BLaER1 treated with 17β-estradiol and CSF1 and Interleukin-3, amounts not matched to agents 10 nM and 100 nM (cell line): Measurements from ENCODE around the gene LARGE2.

Source experiments
- H3K27ac ChIP-seq, 11 experiments: shearing (Covaris generic); formaldehyde crosslinking; 2 replicates each; pipeline ENCODE4 v1.8.1; 2022
- H3K27me3 ChIP-seq, 11 experiments: shearing (Covaris generic); formaldehyde crosslinking; 2 replicates each; pipeline ENCODE4 v1.8.1; 2022
- H3K36me3 ChIP-seq, 11 experiments: shearing (Covaris generic); formaldehyde crosslinking; 2 replicates each; pipeline ENCODE4 v1.8.1; 2022
- H3K4me1 ChIP-seq, 10 experiments: shearing (Covaris generic); formaldehyde crosslinking; 2 replicates each; pipeline ENCODE4 v1.8.1; 2022
- H3K4me2 ChIP-seq, 11 experiments: shearing (Covaris generic); formaldehyde crosslinking; 2 replicates each; pipeline ENCODE4 v1.8.1; 2022
- H3K4me3 ChIP-seq, 10 experiments: shearing (Covaris generic); formaldehyde crosslinking; 2 replicates each; pipeline ENCODE4 v1.8.1; 2022
- H3K9ac ChIP-seq, 11 experiments: shearing (Covaris generic); formaldehyde crosslinking; 2 replicates each; pipeline ENCODE4 v1.8.1; 2022
- H3K9me3 ChIP-seq, 11 experiments: shearing (Covaris generic); formaldehyde crosslinking; replicated peaks in 1 of 11; 2 replicates each; pipeline ENCODE4 v1.8.1; 2022
- H4K20me1 ChIP-seq, 11 experiments: shearing (Covaris generic); formaldehyde crosslinking; 2 replicates each; pipeline ENCODE4 v1.8.1; 2022
- Cebpa-rat ChIP-seq, 11 experiments: shearing (Covaris generic); IDR thresholded peaks; 2 replicates each; pipeline ENCODE4 v1.8.1; 2022

The LARGE2 gene

DNA sequence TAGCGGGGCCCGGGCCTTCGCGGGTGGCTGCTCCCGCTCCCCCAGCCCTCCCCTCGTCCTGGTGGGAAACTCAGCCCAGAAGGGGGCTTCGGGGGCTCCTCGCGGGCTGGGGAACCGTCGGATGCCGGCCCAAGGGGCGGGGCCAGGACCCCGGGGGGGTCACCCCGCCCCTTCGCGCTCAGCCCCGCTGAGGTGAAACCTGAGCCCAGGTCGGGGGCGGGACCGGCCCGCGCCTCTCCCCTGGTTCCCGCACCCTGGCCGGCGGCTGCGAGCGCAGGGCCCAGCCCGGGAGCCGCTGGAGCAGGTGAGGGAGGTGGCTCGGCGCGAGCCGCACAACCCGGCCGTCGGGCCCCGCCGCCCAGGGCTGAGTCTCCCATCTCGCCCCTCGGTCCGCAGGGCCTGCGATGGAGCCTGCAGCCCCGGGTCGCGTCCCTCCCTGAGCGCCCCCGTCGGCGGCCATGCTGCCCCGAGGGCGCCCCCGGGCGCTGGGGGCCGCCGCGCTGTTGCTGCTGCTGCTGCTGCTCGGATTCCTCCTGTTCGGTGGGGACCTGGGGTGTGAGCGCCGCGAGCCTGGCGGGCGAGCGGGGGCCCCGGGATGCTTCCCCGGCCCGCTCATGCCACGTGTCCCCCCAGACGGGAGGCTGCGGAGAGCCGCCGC lies at the start of gene LARGE2:
TSS of gene LARGE2 (plus strand) at position 232 of the 658 bp plus-strand sequence. CDS start at position 459, 227 bp downstream.
- H3K27me3 ChIP-seq, result peaks cover 36 to 56% (median 47%) of the 10 kb centered on the region in 11 experiments
- H4K20me1 ChIP-seq, result peaks cover 0 to 32% (median 0%) of the 10 kb centered on the region in 11 experiments; a peak in 6 of 22 replicates
- H3K36me3 ChIP-seq, result peaks cover 0 to 7% (median 0%) of the 10 kb centered on the region in 11 experiments; a peak in 1 of 22 replicates
- H3K9me3 ChIP-seq, result no peaks in the 10 kb centered on the region
- H3K27ac ChIP-seq, result peak within 1 kb of the TSS in 9 of 11 experiments; percentile 24 to 76 (median 57); a peak in 17 of 22 replicates
- TF ChIP-seq Cebpa-rat (IDR thresholded peaks at IDR 0.05), result no peak
- H3K9ac ChIP-seq, result peak within 1 kb of the TSS; percentile 6 to 80 (median 64)
- H3K4me1 ChIP-seq, result peaks cover 28 to 91% (median 74%) of the 10 kb centered on the region in 10 experiments
- H3K4me3 ChIP-seq, result peak within 1 kb of the TSS; percentile 38 to 70 (median 58)
- H3K4me2 ChIP-seq, result peak within 1 kb of the TSS; percentile 86 to 99 (median 91)

DNA sequence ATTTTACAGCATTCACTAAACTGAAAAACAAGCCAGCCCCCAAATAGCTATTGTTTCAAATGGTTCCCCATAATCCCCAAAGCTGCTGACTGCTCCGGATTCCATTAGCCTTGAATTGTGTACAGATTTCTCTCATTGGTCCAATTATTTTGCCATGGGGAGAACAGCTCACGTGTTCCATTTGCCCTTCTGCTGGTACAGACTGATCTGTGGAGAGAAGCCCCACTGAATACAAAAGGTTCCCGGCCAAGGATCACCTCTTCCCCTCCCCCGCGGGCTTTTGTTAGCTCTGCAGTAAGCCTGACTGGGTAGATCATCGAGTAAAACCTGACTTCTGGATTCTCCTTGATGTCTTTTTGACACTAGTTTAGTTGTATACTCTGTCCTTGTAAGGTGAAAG lies 46.1 kb upstream of the LARGE2 start:
- Histone ChIP-seq H3K4me2 (no peak overlapping the region), H3K36me3 (peaks cover 67 to 98% (median 77%) of the 10 kb centered on the region in 11 experiments), H4K20me1 (peaks cover 0 to 70% (median 38%) of the 10 kb centered on the region in 11 experiments; a peak in 18 of 22 replicates), H3K27me3 (no peaks in the 10 kb centered on the region), H3K9ac (no peak overlapping the region), H3K9me3 (no peaks in the 10 kb centered on the region), H3K27ac (no peak overlapping the region), H3K4me3 (no peak overlapping the region), H3K4me1 (peaks cover 17 to 35% (median 20%) of the 10 kb centered on the region in 10 experiments)
- TF ChIP-seq Cebpa-rat (IDR thresholded peaks at IDR 0.05), result no peak

DNA sequence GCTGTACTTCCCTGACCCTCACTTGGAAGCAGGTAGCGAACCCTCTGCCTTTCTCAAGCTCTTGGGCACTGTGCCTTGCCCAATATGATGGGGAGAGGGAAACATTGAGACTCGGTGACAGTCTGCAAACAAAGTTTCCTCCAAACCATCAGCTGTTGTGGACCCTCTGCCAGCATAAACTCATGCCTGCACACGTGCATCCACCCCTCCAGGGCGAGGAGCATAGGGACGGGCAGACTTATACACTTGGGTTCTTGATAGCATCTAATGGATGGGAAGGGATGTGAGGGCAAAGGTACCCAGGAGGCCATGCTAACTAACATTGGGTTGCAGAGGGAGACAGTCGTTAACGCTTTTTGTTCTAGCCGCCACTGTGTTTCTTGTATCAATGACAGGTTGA lies 45.2 kb upstream of the LARGE2 start:
- no peak for TF ChIP-seq Cebpa-rat (IDR thresholded peaks at IDR 0.05)
- peaks cover 61 to 98% (median 77%) of the 10 kb centered on the region in 11 experiments for H3K36me3 ChIP-seq
- no peaks in the 10 kb centered on the region for H3K27me3 ChIP-seq

DNA sequence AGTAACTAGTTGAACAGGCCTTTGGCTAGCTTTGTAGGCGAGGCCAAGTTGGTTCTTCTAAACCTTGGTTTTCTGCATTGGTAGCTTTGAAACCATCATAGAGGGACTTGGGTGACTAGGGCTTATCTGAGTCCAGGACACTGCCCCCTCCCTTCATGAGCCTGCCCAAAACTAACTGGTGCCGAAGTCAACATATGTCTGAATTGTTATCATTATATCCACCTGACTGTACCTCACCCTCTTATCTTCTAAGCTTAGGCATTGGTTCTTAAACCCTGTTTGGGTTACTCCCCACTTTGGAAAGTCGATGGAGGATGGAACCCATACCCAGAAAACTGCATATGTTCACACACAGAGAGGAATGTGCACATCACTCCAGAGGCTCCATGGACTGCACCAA lies 44.6 kb upstream of the LARGE2 start:
- H3K9ac ChIP-seq, result no peak overlapping the region
- no peak overlapping the region for H3K4me2 ChIP-seq
- H3K36me3 ChIP-seq, result peaks cover 58 to 98% (median 81%) of the 10 kb centered on the region in 11 experiments
- peaks cover 0 to 69% (median 36%) of the 10 kb centered on the region in 11 experiments; a peak in 19 of 22 replicates for H4K20me1 ChIP-seq
- no peak overlapping the region for H3K27ac ChIP-seq
- no peak for TF ChIP-seq Cebpa-rat (IDR thresholded peaks at IDR 0.05)
- H3K4me3 ChIP-seq, result no peak overlapping the region
- H3K9me3 ChIP-seq, result no peaks in the 10 kb centered on the region
- H3K27me3 ChIP-seq, result no peaks in the 10 kb centered on the region
- H3K4me1 ChIP-seq, result peaks cover 3 to 21% (median 6%) of the 10 kb centered on the region in 10 experiments

More for the DNA sequence above, 45.2 kb upstream of the LARGE2 start:
- no peak overlapping the region for H3K9ac ChIP-seq
- peaks cover 9 to 27% (median 12%) of the 10 kb centered on the region in 10 experiments for H3K4me1 ChIP-seq
- no peak overlapping the region for H3K27ac ChIP-seq
- H4K20me1 ChIP-seq, result peaks cover 0 to 69% (median 38%) of the 10 kb centered on the region in 11 experiments; a peak in 18 of 22 replicates
- no peak overlapping the region for H3K4me3 ChIP-seq
- H3K9me3 ChIP-seq, result no peaks in the 10 kb centered on the region
- H3K4me2 ChIP-seq, result no peak overlapping the region

DNA sequence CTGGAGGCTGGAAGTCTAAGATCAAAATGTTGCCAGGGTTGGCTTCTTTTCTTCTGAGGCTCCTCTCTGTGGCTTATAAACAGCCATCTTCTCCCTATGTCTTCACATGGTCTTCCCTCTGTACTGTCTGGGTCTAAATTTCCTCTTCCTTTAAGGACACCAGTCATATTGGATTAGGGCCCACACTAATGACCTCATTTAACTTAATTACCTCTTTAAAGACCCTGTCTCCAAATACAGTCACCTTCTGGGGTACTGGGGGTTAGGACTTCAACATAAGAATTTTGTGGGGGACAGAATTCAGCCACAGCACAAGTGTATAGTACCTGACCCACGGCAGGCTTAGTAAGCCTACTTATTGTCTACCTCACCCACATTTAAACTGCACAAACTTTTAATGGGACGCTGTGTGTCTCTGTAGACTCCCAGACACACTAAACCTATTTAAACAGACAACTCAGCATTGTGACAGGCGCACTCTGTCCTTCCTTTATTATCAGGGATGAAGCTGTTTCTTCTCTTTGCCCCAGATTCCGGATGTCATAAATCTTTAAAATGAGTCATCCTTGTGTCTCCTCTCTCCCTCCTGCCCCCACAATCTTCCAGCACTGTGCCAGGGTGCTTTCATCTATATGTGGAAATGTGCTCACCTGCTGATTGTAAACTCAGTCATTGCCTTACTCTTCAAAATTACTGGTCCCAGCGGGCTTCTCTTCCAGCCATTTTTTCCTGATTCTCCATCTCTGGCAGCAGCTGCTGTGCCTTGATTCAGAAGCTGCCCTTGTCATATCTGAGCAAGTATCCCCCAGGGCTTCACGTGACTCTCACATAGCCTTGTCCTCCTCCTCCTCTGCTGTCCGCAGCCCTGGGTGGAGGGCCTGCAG lies 42.4 kb upstream of the LARGE2 start:
- no peaks in the 10 kb centered on the region for H3K27me3 ChIP-seq
- no peak overlapping the region for H3K27ac ChIP-seq

DNA sequence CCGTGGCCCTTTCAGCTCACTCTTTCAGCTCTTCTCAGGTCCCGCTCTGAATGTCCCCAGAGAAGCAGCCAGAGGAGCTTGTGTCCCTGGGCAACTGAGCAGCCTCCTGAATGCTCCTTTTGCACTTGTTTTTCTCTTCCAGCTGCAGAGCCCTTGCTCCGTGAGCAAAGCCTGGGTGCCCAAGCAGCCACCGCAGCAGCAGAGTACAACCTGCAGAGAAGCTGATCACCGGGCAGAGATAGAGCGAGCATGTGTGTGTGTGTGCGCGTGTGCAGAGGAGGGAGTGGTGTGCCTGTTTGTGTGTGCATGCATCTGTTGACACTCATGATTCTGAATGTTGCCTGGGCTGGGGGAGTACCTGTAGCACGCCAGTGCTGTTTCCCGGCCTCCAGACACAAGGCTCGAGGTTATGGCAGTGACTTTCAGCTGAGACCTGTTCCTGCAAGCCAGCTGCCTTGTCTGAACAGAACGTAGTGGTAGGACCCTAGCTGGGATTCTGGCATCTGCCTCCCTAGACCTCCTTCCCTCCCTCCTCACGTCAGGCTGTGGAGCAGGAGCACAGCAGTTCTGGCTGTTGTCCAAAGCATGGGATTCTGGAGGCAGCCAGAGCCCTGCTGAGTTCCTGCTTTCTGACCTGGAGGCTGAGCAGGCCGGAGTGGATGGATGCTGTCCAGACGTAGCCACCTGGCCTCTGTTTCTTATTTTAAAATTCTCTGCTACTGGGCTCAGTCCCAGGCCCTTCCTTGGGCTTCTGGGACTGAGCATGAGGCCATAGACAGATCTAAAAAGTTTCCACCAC lies 41.5 kb upstream of the LARGE2 start:
- peaks cover 36 to 66% (median 53%) of the 10 kb centered on the region in 11 experiments for H3K36me3 ChIP-seq
- no peak overlapping the region for H3K27ac ChIP-seq
- peaks cover 0 to 81% (median 61%) of the 10 kb centered on the region in 11 experiments; a peak in 20 of 22 replicates for H4K20me1 ChIP-seq
- H3K27me3 ChIP-seq, result peaks cover 0 to 4% (median 4%) of the 10 kb centered on the region in 11 experiments; a peak in 12 of 22 replicates
- no peak overlapping the region for H3K4me2 ChIP-seq
- no peak overlapping the region for H3K9ac ChIP-seq
- H3K4me3 ChIP-seq, result no peak overlapping the region
- H3K9me3 ChIP-seq, result no peaks in the 10 kb centered on the region
- H3K4me1 ChIP-seq, result peaks cover 0 to 17% (median 7%) of the 10 kb centered on the region in 10 experiments; a peak in 8 of 20 replicates
- no peak for TF ChIP-seq Cebpa-rat (IDR thresholded peaks at IDR 0.05)

More for the DNA sequence above, 42.4 kb upstream of the LARGE2 start:
- H4K20me1 ChIP-seq, result peaks cover 0 to 83% (median 54%) of the 10 kb centered on the region in 11 experiments; a peak in 20 of 22 replicates
- no peak overlapping the region for H3K4me3 ChIP-seq
- peaks cover 45 to 76% (median 62%) of the 10 kb centered on the region in 11 experiments for H3K36me3 ChIP-seq
- H3K9ac ChIP-seq, result no peak overlapping the region
- no peak for TF ChIP-seq Cebpa-rat (IDR thresholded peaks at IDR 0.05)
- peak overlapping the region in 2 of 11 experiments; percentile 22 to 26; a peak in 2 of 22 replicates for H3K4me2 ChIP-seq
- H3K4me1 ChIP-seq, result peaks cover 0 to 14% (median 2%) of the 10 kb centered on the region in 10 experiments; a peak in 4 of 20 replicates
- no peaks in the 10 kb centered on the region for H3K9me3 ChIP-seq

DNA sequence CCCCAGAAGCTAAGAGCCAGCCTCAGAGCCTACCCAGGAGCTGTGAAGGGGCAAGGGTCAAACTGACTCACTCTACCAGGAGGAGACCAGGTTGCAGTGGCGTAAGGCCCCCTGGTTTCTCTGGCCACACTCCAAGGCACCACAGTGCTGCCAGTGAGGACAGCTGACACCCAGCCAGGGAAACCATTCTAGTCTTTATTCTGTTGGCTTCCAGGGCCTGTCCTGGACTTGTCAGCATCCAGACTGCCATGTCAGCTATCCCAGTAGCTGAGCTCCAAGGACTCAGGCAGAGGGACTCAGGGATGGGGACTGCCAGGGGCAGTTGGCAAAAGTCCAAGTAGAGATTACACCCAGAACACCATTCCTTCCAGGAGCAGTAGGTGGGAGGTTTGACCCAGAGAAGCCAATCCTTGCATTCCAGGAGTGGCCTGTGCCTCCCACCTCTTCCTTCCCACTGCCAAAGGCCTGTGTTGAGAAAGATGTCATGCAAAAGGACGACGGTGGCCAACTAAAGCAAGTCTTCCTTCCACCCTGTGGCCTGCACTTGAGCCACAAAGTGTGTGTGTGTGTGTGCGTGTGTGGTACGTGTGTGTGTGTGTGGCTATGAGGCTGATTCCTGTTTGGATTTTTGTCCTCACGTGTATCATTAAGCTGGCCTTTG lies 40.6 kb upstream of the LARGE2 start:
- Histone ChIP-seq H3K4me2 (no peak overlapping the region), H3K27me3 (peaks cover 0 to 11% (median 7%) of the 10 kb centered on the region in 11 experiments; a peak in 13 of 22 replicates), H3K9ac (no peak overlapping the region), H3K9me3 (no peaks in the 10 kb centered on the region), H3K4me3 (no peak overlapping the region), H3K27ac (no peak overlapping the region), H3K4me1 (peaks cover 0 to 19% (median 10%) of the 10 kb centered on the region in 10 experiments; a peak in 8 of 20 replicates), H4K20me1 (peaks cover 0 to 83% (median 61%) of the 10 kb centered on the region in 11 experiments; a peak in 20 of 22 replicates), H3K36me3 (peaks cover 27 to 58% (median 44%) of the 10 kb centered on the region in 11 experiments)
- no peak for TF ChIP-seq Cebpa-rat (IDR thresholded peaks at IDR 0.05)
